HG03175 (cell line): ENCODE measurements around the gene PPP3CB.
A peak's percentile ranks its signal among the peaks of the same experiment; 100 is the strongest.

ENCODE experiments used
- ATAC-seq: cut with Tn5 transposase; IDR thresholded peaks from one replicate; pipeline ENCODE4 v1.9.1; 2021; ENCODE audit warnings: mild to moderate bottlenecking, moderate library complexity; ENCODE audit not compliant: unreplicated experiment

PPP3CB gene

GRCh38 chr10:73495884-73496674, at the start of gene PPP3CB:
Gene PPP3CB, minus strand, starts transcription at chr10:73496024. Its CDS starts 135 bp downstream, at chr10:73495889.
- peak; percentile 51 for ATAC-seq

- no peak for ATAC-seq
Observed at GRCh38 chr10:73545357-73545756, 49.5 kb upstream of the PPP3CB start.

GRCh38 chr10:73537709-73538108, 41.9 kb upstream of the PPP3CB start:
- no peak for ATAC-seq

GRCh38 chr10:73537288-73537687, 41.5 kb upstream of the PPP3CB start:
- no peak for ATAC-seq

GRCh38 chr10:73534857-73535256, 39.0 kb upstream of the PPP3CB start:
- ATAC-seq, result no peak

- peak; percentile 47 for ATAC-seq
Observed at GRCh38 chr10:73529089-73529832, 33.4 kb upstream of the PPP3CB start.

- ATAC-seq, result no peak
Observed at GRCh38 chr10:73522263-73522662, 26.4 kb upstream of the PPP3CB start.

GRCh38 chr10:73519336-73519735, 23.5 kb upstream of the PPP3CB start:
- ATAC-seq, result no peak

- no peak for ATAC-seq
Observed at GRCh38 chr10:73517166-73517888, 21.5 kb upstream of the PPP3CB start.

- ATAC-seq, result no peak
Observed at GRCh38 chr10:73512207-73512743, 16.5 kb upstream of the PPP3CB start.

- ATAC-seq, result no peak
Observed at GRCh38 chr10:73509695-73510094, 13.9 kb upstream of the PPP3CB start.

- no peak for ATAC-seq
Observed at GRCh38 chr10:73506491-73506890, 10.7 kb upstream of the PPP3CB start.

- ATAC-seq, result no peak
Observed at GRCh38 chr10:73506074-73506473, 10.2 kb upstream of the PPP3CB start.

GRCh38 chr10:73503037-73503436, 7.2 kb upstream of the PPP3CB start:
- ATAC-seq, result no peak

- no peak for ATAC-seq
Observed at GRCh38 chr10:73501651-73502050, 5.8 kb upstream of the PPP3CB start.

- ATAC-seq, result no peak
Observed at GRCh38 chr10:73497623-73498022, 1.8 kb upstream of the PPP3CB start.

GRCh38 chr10:73495226-73495883, 469 bp downstream of the PPP3CB start:
- peak; percentile 90 for ATAC-seq

GRCh38 chr10:73494877-73495225, 973 bp downstream of the PPP3CB start:
- ATAC-seq, result no peak

GRCh38 chr10:73494213-73494612, 1.6 kb downstream of the PPP3CB start:
- no peak for ATAC-seq

GRCh38 chr10:73493781-73494180, 2.0 kb downstream of the PPP3CB start:
- ATAC-seq, result no peak

GRCh38 chr10:73486601-73487000, 9.2 kb downstream of the PPP3CB start:
- ATAC-seq, result no peak
